ENCODE data around the gene TRIM28.

GRCh38 chr19:58531034-58531840 is 12.6 kb upstream of the TRIM28 start:
- TF ChIP-seq CTCF (IDR thresholded peaks at IDR 0.05; ENCODE audit: extremely low read depth in 1 of 2, insufficient read depth in 1 of 2, low read depth in 1 of 2, low read length in 2 of 2): no peak
- no peak for TF ChIP-seq POLR2A (IDR thresholded peaks at IDR 0.05; ENCODE audit: low read depth, low read length)
